GM12874 (cell line): ENCODE measurements around the gene IQSEC1.

Source experiments
- TF ChIP-seq, protein P1 (sequence below): IDR thresholded peaks from 2 replicates; pipeline ENCODE4 v1.5.1; 2011; ENCODE audit warnings: low read depth, mild to moderate bottlenecking, control low read depth, low read length, moderate library complexity; ENCODE audit not compliant: insufficient read depth

Gene IQSEC1

DNA sequence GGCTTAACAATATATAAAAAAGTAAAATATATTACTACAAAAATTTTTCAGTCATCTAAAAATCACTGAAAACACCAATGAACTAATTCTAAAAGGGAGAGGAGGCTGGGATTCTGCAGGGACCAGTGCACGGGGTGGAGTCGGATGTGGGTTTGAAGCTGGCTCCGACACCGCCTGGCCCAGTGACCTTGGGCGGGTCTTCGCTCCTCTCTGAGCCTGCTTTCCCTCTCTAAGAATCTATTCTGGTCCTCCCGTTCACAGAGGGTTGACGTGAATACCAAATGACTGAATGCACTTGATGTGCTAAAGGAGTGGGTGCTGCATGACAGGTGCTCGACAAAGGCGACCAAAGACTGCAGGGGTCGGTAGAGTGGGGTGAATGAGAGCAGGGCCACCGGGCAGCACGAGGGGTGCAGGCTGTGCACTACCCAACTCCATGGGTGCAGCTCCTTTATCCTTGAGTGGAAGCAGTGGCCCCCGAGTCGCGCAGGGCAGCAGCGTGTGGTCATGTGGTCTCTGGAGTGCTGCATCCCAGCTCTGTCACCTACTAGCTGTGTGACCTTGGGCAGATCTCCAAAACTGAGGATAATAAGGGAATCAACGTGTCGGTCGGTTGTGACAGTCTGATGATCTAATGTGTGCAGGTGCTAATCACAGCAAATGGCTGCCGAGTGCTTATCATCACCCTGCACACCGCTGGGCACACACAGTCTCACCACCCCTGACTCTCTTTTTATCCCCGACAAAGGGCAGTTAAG is 8.6 kb upstream of the IQSEC1 start:
- TF ChIP-seq, protein P1, sequence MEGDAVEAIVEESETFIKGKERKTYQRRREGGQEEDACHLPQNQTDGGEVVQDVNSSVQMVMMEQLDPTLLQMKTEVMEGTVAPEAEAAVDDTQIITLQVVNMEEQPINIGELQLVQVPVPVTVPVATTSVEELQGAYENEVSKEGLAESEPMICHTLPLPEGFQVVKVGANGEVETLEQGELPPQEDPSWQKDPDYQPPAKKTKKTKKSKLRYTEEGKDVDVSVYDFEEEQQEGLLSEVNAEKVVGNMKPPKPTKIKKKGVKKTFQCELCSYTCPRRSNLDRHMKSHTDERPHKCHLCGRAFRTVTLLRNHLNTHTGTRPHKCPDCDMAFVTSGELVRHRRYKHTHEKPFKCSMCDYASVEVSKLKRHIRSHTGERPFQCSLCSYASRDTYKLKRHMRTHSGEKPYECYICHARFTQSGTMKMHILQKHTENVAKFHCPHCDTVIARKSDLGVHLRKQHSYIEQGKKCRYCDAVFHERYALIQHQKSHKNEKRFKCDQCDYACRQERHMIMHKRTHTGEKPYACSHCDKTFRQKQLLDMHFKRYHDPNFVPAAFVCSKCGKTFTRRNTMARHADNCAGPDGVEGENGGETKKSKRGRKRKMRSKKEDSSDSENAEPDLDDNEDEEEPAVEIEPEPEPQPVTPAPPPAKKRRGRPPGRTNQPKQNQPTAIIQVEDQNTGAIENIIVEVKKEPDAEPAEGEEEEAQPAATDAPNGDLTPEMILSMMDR = no peak

DNA sequence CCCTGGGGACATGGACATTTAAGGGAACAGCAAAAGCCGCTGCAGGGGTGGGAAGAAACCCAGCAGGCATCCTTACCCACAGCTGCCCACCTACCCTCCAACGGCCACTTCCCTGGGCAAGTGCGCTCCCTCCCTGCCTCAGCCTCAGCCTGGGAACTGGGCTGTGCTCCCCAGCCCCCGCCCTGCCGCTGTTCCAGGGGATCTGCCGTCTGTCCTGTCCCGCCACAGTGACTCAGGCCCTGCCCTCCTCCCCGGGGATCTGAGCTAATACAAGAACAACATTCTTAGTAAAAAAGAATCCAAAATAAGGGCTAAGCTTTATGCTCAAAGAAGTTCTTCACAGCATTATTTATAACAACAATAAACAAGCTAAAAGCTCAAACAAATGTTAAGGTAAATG is 7.4 kb upstream of the IQSEC1 start:
- TF ChIP-seq, protein P1 = no peak

DNA sequence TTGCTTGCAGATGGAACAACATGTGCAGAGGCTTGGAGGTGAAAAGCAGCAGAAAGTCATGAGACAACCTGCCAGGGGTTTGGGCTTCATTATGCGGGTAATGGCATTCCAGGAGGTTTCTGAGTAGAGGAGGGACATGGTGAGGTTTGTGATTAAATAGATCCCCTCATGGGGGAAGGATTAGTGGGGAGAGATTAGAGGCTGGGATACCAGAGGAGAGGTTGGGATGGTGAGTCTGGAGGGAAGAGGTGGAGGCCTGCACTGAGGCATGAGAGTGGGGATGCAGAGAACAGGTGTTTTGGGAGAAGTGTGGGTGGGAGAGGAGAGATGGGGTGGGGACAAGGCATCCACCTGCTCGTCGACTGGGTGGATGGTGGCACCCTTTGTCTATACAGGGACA is 6.8 kb upstream of the IQSEC1 start:
- TF ChIP-seq, protein P1 = no peak

DNA sequence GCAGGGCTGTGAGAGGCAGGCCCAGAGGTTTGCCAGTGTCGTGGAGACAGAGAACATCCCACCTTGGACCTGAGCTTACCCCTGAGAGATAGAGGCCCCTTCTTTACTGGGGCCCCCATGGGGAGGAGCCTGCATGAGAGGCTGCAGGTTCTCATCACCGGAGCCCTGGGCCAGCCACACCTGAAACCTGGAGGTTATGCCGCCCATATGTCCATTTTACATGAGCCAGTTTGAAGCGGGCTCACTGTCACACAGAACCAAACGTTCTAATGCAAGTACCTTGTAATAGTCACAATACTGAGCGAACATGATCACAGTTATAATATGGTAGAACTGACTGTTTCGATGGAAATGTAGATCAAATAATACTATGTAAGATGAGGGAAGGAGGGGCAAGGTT is 6.3 kb upstream of the IQSEC1 start:
- TF ChIP-seq, protein P1 = no peak

DNA sequence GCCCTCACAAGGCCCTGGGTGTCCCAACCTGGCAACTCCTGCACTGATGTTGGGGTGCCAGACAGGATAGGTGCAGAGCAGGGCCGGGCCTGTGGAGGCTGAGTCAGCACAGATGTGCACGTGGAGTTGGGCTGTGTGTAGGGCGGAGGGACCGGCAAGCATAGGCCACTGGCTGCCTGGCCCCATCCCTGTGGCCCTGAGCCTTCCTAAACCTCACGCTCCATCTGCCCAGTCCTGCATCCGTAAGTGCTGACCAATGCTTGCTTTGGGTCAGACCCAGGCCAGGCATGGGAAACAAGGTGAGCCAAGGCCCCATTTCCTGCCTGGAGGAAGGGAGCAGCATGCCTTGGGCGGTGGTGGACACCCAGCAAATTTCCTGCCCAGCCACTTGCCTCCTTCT is 5.8 kb upstream of the IQSEC1 start:
- TF ChIP-seq, protein P1 = no peak

GRCh38 chr3:13078163-13078905 is 5.1 kb upstream of the IQSEC1 start:
- TF ChIP-seq, protein P1 = no peak

- TF ChIP-seq, protein P1 = no peak
These were observed 4.4 kb upstream of the IQSEC1 start for GRCh38 chr3:13077431-13078162.
